Activated T-helper 2 cell treated with anti-CD3 and anti-CD28 coated beads, Interferon-gamma antibody, Interleukin-2, Interleukin-4, amounts not matched to agents 10 μg/mL and 5 μg/mL and 100 μg/mL, durations not matched to agents 14 hours and 24 hours and 36 hours (primary cell): ENCODE measurements around the gene KRTAP9-2. TPM values are rescaled to one million over a fixed set of nuclear protein-coding genes. Genes with fewer than 3 reads are reported as not detected.
"Not testable (repeated sequence)": the region's sequence is repeated elsewhere in the genome, so short reads cannot be mapped to it uniquely, and the experiment has no call there.

Experiments used
- DNase-seq: peaks from one replicate; pipeline ENCODE4 v3.0.0; 2021; ENCODE audit warnings: low spot score
- H3K27ac Mint-ChIP-seq: one replicate; pipeline ENCODE4 v1.8.0; 2021; ENCODE audit warnings: mixed read lengths
- H3K27me3 Mint-ChIP-seq: one replicate; pipeline ENCODE4 v1.8.0; 2021; ENCODE audit warnings: low read depth, mixed read lengths
- H3K36me3 Mint-ChIP-seq: one replicate; pipeline ENCODE4 v1.8.0; 2021; ENCODE audit warnings: low read depth, mixed read lengths
- H3K4me1 Mint-ChIP-seq: one replicate; pipeline ENCODE4 v1.8.0; 2021; ENCODE audit warnings: low read depth, mixed read lengths
- H3K4me3 Mint-ChIP-seq: one replicate; pipeline ENCODE4 v1.8.0; 2021; ENCODE audit warnings: low read depth, mild to moderate bottlenecking, moderate library complexity, mixed read lengths
- H3K9me3 Mint-ChIP-seq: one replicate; pipeline ENCODE4 v1.8.0; 2021; ENCODE audit warnings: mixed read lengths
- intact Hi-C: fragments of 100-400 bp; cut with micrococcal nuclease; formaldehyde crosslinking; loops from one replicate; pipeline ENCODE4 v1.15.1; 2023
- total RNA-seq: library from RNA; stranded (reverse); gene quantifications from 2 replicates; pipeline ENCODE4 v1.2.3, GENCODE V29; 2022

Gene KRTAP9-2
- total RNA-seq, 1 donor from 2014 or later, result not detected

DNA sequence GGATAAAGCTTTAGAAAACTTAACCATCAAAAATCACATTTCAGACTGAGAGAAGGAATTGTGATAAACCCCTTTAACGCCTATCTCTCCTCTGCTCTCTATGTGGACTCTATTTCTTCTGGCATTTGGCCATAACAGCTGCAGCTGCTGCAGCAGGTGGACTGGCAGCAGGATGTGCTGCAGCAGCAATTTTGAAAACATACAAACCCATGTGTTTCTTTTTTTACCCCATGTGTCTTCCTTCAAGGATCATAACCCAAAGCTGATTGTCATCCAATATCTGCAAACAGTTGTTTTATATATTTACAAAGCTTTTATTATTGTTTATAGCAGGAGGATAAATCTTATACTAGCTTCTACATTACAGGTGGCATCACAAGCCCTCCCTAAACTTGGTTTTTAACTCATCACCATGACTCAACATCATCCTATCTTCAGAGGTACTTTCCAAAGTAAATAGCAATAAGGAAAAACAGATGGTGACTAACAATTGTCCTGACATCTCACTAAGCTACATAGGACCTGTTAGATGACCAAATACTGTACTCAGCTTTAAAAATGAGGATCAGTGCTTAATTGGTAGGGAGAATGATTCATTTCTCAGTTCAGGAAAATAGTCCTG lies 14.5 kb upstream of the KRTAP9-2 start:
- intact Hi-C loops, result no loop called here
- H3K4me3 Mint-ChIP-seq, result no peak overlapping the region
- peaks cover 15% of the 10 kb centered on the region for H3K27me3 Mint-ChIP-seq
- no peak for DNase-seq
- H3K9me3 Mint-ChIP-seq, result no peaks in the 10 kb centered on the region
- H3K27ac Mint-ChIP-seq, result no peak overlapping the region
- H3K36me3 Mint-ChIP-seq, result no peaks in the 10 kb centered on the region
- H3K4me1 Mint-ChIP-seq, result no peaks in the 10 kb centered on the region

DNA sequence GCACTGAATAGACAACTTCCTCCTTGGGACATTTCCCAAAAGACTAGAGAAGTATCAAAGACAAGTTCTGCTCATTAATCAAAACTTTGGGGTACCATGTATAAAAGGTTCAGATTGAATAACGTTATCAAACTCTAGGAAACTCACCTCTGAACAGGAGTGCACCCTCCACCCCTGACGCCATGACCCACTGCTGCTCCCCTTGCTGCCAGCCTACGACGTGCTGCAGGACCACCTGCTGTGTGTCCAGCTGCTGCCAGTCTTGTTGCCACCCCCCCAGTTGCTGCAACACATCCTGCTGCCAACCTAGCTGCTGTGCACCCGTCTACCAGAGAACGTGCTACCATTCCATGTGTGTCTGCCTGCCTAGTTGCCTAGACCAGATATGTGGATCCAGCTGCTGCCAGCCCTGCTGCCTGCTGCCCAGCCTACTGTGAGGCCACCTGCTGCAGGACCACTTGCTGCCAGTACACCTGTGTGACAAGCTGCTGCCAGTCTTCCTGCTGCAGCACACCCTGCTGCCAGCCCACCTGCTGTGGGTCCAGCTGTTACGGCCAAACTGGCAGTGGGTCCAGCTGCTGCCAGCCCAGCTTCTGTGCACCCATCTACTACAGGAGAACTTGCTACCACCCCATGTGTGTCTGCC lies 13.8 kb upstream of the KRTAP9-2 start:
- Mint-ChIP-seq H3K27me3 (peaks cover 15% of the 10 kb centered on the region), H3K4me3 (no peak overlapping the region), H3K27ac (no peak overlapping the region), H3K9me3 (no peaks in the 10 kb centered on the region), H3K4me1 (no peaks in the 10 kb centered on the region), H3K36me3 (no peaks in the 10 kb centered on the region)
- intact Hi-C loops, result no loop called here
- DNase-seq, result no peak

- Mint-ChIP-seq H3K27me3 (peaks cover 2% of the 10 kb centered on the region), H3K36me3 (no peaks in the 10 kb centered on the region), H3K9me3 (no peaks in the 10 kb centered on the region), H3K4me1 (no peaks in the 10 kb centered on the region), H3K27ac (no peak overlapping the region), H3K4me3 (no peak overlapping the region)
- intact Hi-C loops, result no loop called here
- DNase-seq, result no peak
Observed at GRCh38 chr17:41215681-41216080, 10.8 kb upstream of the KRTAP9-2 start.

DNA sequence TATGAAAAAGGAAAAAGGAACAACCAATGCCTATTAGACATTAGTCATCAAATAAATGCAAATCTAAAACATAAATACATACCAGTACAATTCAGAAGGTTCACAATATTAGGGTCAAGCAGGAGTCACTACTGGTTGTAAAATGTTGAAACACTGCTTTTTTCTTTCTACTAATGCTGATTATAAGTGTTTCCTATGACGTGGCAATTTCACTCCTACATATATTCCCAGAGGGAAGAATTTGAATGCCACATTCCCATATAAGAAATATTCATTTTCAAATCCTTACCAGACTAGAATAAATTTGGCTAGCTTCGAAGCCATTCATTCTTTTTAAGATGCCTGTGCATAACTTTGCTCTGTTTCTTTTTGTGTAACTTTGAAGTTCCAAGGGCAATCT lies 2.6 kb upstream of the KRTAP9-2 start:
- intact Hi-C loops, result no loop called here
- DNase-seq, result no peak
- H3K27me3 Mint-ChIP-seq, result peaks cover 8% of the 10 kb centered on the region
- no peaks in the 10 kb centered on the region for H3K36me3 Mint-ChIP-seq
- H3K4me1 Mint-ChIP-seq, result no peaks in the 10 kb centered on the region
- no peaks in the 10 kb centered on the region for H3K9me3 Mint-ChIP-seq
- no peak overlapping the region for H3K27ac Mint-ChIP-seq
- no peak overlapping the region for H3K4me3 Mint-ChIP-seq

DNA sequence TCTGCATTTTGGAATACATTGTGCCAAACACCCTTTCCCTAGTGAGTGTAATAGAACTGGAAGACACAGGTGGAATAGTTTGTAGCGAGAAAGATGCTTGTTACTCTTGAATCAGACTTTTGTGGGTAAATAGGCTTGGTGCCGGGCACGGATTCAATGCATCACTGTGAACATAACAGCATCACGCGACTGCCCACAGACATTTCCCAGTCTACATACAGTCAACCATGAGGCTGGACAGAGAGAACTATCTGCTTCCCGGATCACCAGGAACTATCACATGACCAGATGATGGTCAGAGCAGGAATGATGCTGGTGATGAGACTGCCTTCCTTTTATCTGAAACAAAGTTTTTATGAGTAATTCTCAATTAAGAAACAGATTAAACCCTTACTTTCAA lies 397 bp upstream of the KRTAP9-2 start:
- Mint-ChIP-seq H3K4me1 (no peaks in the 10 kb centered on the region), H3K27ac (no peak overlapping the region), H3K36me3 (no peaks in the 10 kb centered on the region), H3K4me3 (no peak overlapping the region), H3K9me3 (no peaks in the 10 kb centered on the region), H3K27me3 (peaks cover 11% of the 10 kb centered on the region)
- intact Hi-C loops, result no loop called here
- DNase-seq, result no peak

- Mint-ChIP-seq H3K27me3 (peaks cover 22% of the 10 kb centered on the region), H3K36me3 (no peaks in the 10 kb centered on the region), H3K9me3 (no peaks in the 10 kb centered on the region), H3K4me1 (no peaks in the 10 kb centered on the region), H3K4me3 (no peak overlapping the region), H3K27ac (no peak overlapping the region)
- intact Hi-C loops, result no loop called here
- no peak for DNase-seq
Observed at GRCh38 chr17:41230094-41230493, 3.6 kb downstream of the KRTAP9-2 start.

- Mint-ChIP-seq H3K4me1 (no peaks in the 10 kb centered on the region), H3K4me3 (no peak overlapping the region), H3K27ac (no peak overlapping the region), H3K27me3 (peaks cover 26% of the 10 kb centered on the region), H3K36me3 (no peaks in the 10 kb centered on the region), H3K9me3 (no peaks in the 10 kb centered on the region)
- intact Hi-C loops, result no loop called here
- DNase-seq, result no peak
Observed at GRCh38 chr17:41231731-41232130, 5.3 kb downstream of the KRTAP9-2 start.

- H3K27ac Mint-ChIP-seq, DNase-seq, H3K4me3 Mint-ChIP-seq, H3K4me1 Mint-ChIP-seq, H3K36me3 Mint-ChIP-seq, H3K9me3 Mint-ChIP-seq, intact Hi-C loops: not testable (repeated sequence)
- H3K27me3 Mint-ChIP-seq, result peaks cover 26% of the 10 kb centered on the region
Observed at GRCh38 chr17:41232399-41233105, 6.1 kb downstream of the KRTAP9-2 start, which contains the start of gene KRTAP9-3. TSS of gene KRTAP9-3 (plus strand) at chr17:41232449. CDS start at chr17:41232502, 53 bp downstream.

DNA sequence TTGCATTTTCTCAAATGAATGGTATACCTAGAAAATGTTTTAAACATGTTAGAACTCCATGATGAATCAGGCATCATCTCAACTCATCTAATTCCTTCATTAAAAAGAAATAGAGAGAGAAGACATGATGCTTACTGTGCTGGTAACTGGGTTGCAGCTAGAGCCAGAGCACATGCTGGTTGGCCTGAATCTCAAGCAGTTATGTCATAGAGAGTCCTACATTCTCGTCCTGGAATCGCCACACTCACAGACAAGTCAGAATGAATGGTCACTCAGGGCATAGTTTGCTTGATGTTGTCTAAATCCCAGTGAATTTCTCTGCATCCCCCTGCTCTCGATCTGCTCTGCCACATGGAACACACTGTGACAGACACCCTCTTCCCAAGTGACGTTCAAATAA lies 10.7 kb downstream of the KRTAP9-2 start:
- H3K36me3 Mint-ChIP-seq, H3K9me3 Mint-ChIP-seq, DNase-seq, H3K4me1 Mint-ChIP-seq, intact Hi-C loops, H3K4me3 Mint-ChIP-seq, H3K27ac Mint-ChIP-seq: not testable (repeated sequence)
- peaks cover 17% of the 10 kb centered on the region for H3K27me3 Mint-ChIP-seq

DNA sequence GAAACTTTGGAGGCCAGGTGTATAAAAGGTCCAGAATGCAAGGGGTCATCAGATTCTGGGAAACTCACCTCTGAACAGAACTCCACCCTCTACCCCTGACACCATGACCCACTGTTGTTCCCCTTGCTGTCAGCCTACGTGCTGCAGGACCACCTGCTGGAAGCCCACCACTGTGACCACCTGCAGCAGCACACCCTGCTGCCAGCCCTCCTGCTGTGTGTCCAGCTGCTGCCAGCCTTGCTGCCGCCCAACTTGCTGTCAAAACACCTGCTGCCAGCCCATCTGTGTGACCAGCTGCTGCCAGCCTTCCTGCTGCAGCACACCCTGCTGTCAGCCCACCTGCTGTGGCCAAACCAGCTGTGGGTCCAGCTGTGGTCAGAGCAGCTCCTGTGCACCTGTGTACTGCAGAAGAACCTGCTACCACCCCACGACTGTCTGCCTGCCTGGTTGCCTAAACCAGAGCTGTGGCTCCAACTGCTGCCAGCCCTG lies 11.5 kb downstream of the KRTAP9-2 start, which contains the start of gene KRTAP9-8:
Gene KRTAP9-8 (plus strand): TSS at position 51 of the 489 bp plus-strand sequence. CDS start 53 bp downstream, at position 104.
- intact Hi-C loops, H3K27ac Mint-ChIP-seq, DNase-seq, H3K4me1 Mint-ChIP-seq, H3K36me3 Mint-ChIP-seq, H3K9me3 Mint-ChIP-seq, H3K4me3 Mint-ChIP-seq: not testable (repeated sequence)
- peaks cover 18% of the 10 kb centered on the region for H3K27me3 Mint-ChIP-seq

GRCh38 chr17:41246995-41247787 lies 20.7 kb downstream of the KRTAP9-2 start:
- H3K4me1 Mint-ChIP-seq, intact Hi-C loops, H3K36me3 Mint-ChIP-seq, H3K9me3 Mint-ChIP-seq, DNase-seq, H3K4me3 Mint-ChIP-seq, H3K27ac Mint-ChIP-seq: not testable (repeated sequence)
- H3K27me3 Mint-ChIP-seq, result peaks cover 15% of the 10 kb centered on the region

GRCh38 chr17:41249637-41250240 lies 23.3 kb downstream of the KRTAP9-2 start, which contains the start of gene KRTAP9-4:
TSS of gene KRTAP9-4 (plus strand) at chr17:41249687. CDS start at chr17:41249721, 34 bp downstream.
- H3K9me3 Mint-ChIP-seq, H3K4me1 Mint-ChIP-seq, H3K27ac Mint-ChIP-seq, H3K4me3 Mint-ChIP-seq, H3K36me3 Mint-ChIP-seq, intact Hi-C loops, DNase-seq: not testable (repeated sequence)
- H3K27me3 Mint-ChIP-seq, result peaks cover 18% of the 10 kb centered on the region
